ENCODE results near the gene IL21R. TPM values are rescaled to one million over a fixed set of nuclear protein-coding genes. Genes with fewer than 3 reads are reported as not detected.

The IL21R gene
- total RNA-seq, 2 experiments from 2014 or later: 34.5 to 34.8 TPM

GRCh38 chr16:27485811-27486210, 83.8 kb downstream of the IL21R start:
- no peak overlapping the region for H3K27ac Mint-ChIP-seq
- peaks cover 96% of the 10 kb centered on the region for H3K36me3 Mint-ChIP-seq (ENCODE audit: low read depth)
- Histone ChIP-seq H3K27me3 (ENCODE audit: control insufficient read depth in 1 of 2, insufficient read depth in 2 of 2, low read length in 2 of 2) (no peaks in the 10 kb centered on the region), H3K4me1 (ENCODE audit: insufficient read depth, low read length) (no peaks in the 10 kb centered on the region), H3K4me3 (ENCODE audit: low read length) (no peak overlapping the region), H3K36me3 (ENCODE audit: insufficient read depth, low read length) (peaks cover 91% of the 10 kb centered on the region), H3K9me3 (ENCODE audit: control insufficient read depth in 1 of 2, insufficient read depth in 1 of 2, low read length in 2 of 2) (peaks cover 0 to 2% of the 10 kb centered on the region in 2 experiments), H3K27ac (ENCODE audit: low read depth in 1 of 2, low read length in 2 of 2) (no peak overlapping the region)
- no peak overlapping the region for H3K4me3 Mint-ChIP-seq
- intact Hi-C loops (cut with DNase I, micrococcal nuclease): no loop called here
- no peaks in the 10 kb centered on the region for H3K9me3 Mint-ChIP-seq
- ATAC-seq (ENCODE audit: poor library complexity) (no peak), DNase-seq (no peak)
- ChIA-PET POLR2A (interaction anchor here (0.9 kb wide), 1 partner anchor 118 kb away, joined by 3 read pairs; no protein-coding TSS in a partner anchor), CTCF (no interaction called here)
- H3K4me1 Mint-ChIP-seq (ENCODE audit: low read depth): no peaks in the 10 kb centered on the region
- no peaks in the 10 kb centered on the region for H3K27me3 Mint-ChIP-seq
- TF ChIP-seq CTCF (IDR thresholded peaks at IDR 0.05): no peak

- Mint-ChIP-seq H3K9me3 (no peaks in the 10 kb centered on the region), H3K27ac (no peak overlapping the region)
- no peak for TF ChIP-seq CTCF (IDR thresholded peaks at IDR 0.05)
Observed at GRCh38 chr16:27486344-27486743, 84.4 kb downstream of the IL21R start.

GRCh38 chr16:27486760-27487159, 84.8 kb downstream of the IL21R start:
- no peaks in the 10 kb centered on the region for H3K4me1 Mint-ChIP-seq (ENCODE audit: low read depth)
- DNase-seq (no peak), ATAC-seq (ENCODE audit: poor library complexity) (no peak)
- intact Hi-C loops (cut with DNase I, micrococcal nuclease): no loop called here
- no peak overlapping the region for H3K27ac Mint-ChIP-seq
- ChIA-PET CTCF (no interaction called here), POLR2A (no interaction called here)
- no peaks in the 10 kb centered on the region for H3K9me3 Mint-ChIP-seq
- Histone ChIP-seq H3K36me3 (ENCODE audit: insufficient read depth, low read length) (peaks cover 90% of the 10 kb centered on the region), H3K9me3 (ENCODE audit: control insufficient read depth in 1 of 2, insufficient read depth in 1 of 2, low read length in 2 of 2) (peaks cover 0 to 2% of the 10 kb centered on the region in 2 experiments), H3K4me3 (ENCODE audit: low read length) (no peak overlapping the region), H3K27me3 (ENCODE audit: control insufficient read depth in 1 of 2, insufficient read depth in 2 of 2, low read length in 2 of 2) (no peaks in the 10 kb centered on the region), H3K27ac (ENCODE audit: low read depth in 1 of 2, low read length in 2 of 2) (no peak overlapping the region), H3K4me1 (ENCODE audit: insufficient read depth, low read length) (no peaks in the 10 kb centered on the region)
- H3K36me3 Mint-ChIP-seq (ENCODE audit: low read depth): peaks cover 96% of the 10 kb centered on the region
- no peaks in the 10 kb centered on the region for H3K27me3 Mint-ChIP-seq
- H3K4me3 Mint-ChIP-seq: no peak overlapping the region
- TF ChIP-seq CTCF (IDR thresholded peaks at IDR 0.05): no peak

More at GRCh38 chr16:27486344-27486743, 84.4 kb downstream of the IL21R start:
- H3K36me3 Mint-ChIP-seq (ENCODE audit: low read depth): peaks cover 96% of the 10 kb centered on the region
- H3K4me3 Mint-ChIP-seq: no peak overlapping the region
- H3K4me1 ChIP-seq (ENCODE audit: insufficient read depth, low read length): no peaks in the 10 kb centered on the region
- ChIA-PET POLR2A (no interaction called here), CTCF (no interaction called here)
- H3K27me3 Mint-ChIP-seq: no peaks in the 10 kb centered on the region
- H3K36me3 ChIP-seq (ENCODE audit: insufficient read depth, low read length): peaks cover 90% of the 10 kb centered on the region
- H3K4me3 ChIP-seq (ENCODE audit: low read length): no peak overlapping the region
- no peaks in the 10 kb centered on the region for H3K4me1 Mint-ChIP-seq (ENCODE audit: low read depth)
- DNase-seq (no peak), ATAC-seq (ENCODE audit: poor library complexity) (no peak)
- H3K27ac ChIP-seq (ENCODE audit: low read depth in 1 of 2, low read length in 2 of 2): no peak overlapping the region
- H3K9me3 ChIP-seq (ENCODE audit: control insufficient read depth in 1 of 2, insufficient read depth in 1 of 2, low read length in 2 of 2): peaks cover 0 to 2% of the 10 kb centered on the region in 2 experiments
- H3K27me3 ChIP-seq (ENCODE audit: control insufficient read depth in 1 of 2, insufficient read depth in 2 of 2, low read length in 2 of 2): no peaks in the 10 kb centered on the region
- intact Hi-C loops (cut with DNase I, micrococcal nuclease): no loop called here

Measured in CD4-positive, alpha-beta T cell (primary cell).